Pancreas (tissue), 10 donors: ENCODE results near the gene RBMS3. TPM values are rescaled to one million over a fixed set of nuclear protein-coding genes. Genes with fewer than 3 reads are reported as not detected.

Experiments
- ATAC-seq, 4 donors: fragments of 200-7000 bp; cut with Tn5 transposase; one replicate each; pipeline versions ENCODE4 v1.8.0 to v1.9.1; 2020; ENCODE audit warnings: mild to moderate bottlenecking in 4 of 4, moderate library complexity in 4 of 4
- DNase-seq, 6 donors: peaks; one replicate each; pipeline ENCODE4 v3.0.0-alpha.2; 2020
- FAIRE-seq: peaks from 2 replicates; lab custom pipeline; 2012; peaks lifted over from hg19 to GRCh38; lab: Jason Lieb, UNC
- H3K27ac ChIP-seq, 4 donors: fragments of 200-600 bp; sonication (generic); 1 replicate in 3 of 4; 2 replicates in 1 of 4; pipeline versions ENCODE4 v1.5.0 to v1.8.0; 2020
- H3K27me3 ChIP-seq, 4 donors: fragments of 200-600 bp; one replicate each; pipeline ENCODE4 v1.8.0; 2021
- H3K36me3 ChIP-seq, 3 donors: fragments of 200-600 bp; sonication (generic) in 1 of 3; one replicate each; pipeline versions ENCODE4 v1.5.0 to v1.8.0; 2020 to 2021
- H3K4me1 ChIP-seq, 3 donors: fragments of 200-600 bp; one replicate each; pipeline ENCODE4 v1.8.0; 2021
- H3K4me3 ChIP-seq, 4 donors: fragments of 200-600 bp; sonication (generic) in 2 of 4; one replicate each; pipeline versions ENCODE4 v1.5.0 to v1.8.0; 2020 to 2021
- H3K9me3 ChIP-seq, 4 donors: fragments of 200-600 bp; one replicate each; pipeline ENCODE4 v1.8.0; 2021
- WGBS, 2 donors: extraction: QIAGEN DNeasy Blood & Tissue Kit; methylation state at CpG; one replicate each; pipeline ENCODE4 v1.1.7; 2013; 5-methylcytosine and 5-hydroxymethylcytosine counted together
- intact Hi-C, 3 donors: fragments of 100-400 bp; cut with DNase I; formaldehyde crosslinking; loops; one replicate each; pipeline versions ENCODE4 v1.11.1 to v1.14.2; 2022
- polyA plus RNA-seq, 2 donors: library from polyadenylated mRNA; stranded (reverse); fragments of 200-250 nt; gene quantifications; one replicate each; pipeline ENCODE4 v1.2.3, GENCODE V29; 2013
- total RNA-seq, 6 donors: library from RNA; stranded (reverse); fragmentation: NEBNext Ultra II Directional in 4 of 6; extraction: Animal tissue kit (Norgen Biotek cat#: 25700) in 4 of 6; gene quantifications; one replicate each; pipeline versions ENCODE4 v1.2.1 to v1.2.4, GENCODE V29; 2021 to 2023
- TF ChIP-seq, protein P1 (sequence below), 4 donors: fragments of 200-600 bp; sonication (generic) in 3 of 4; IDR thresholded peaks; one replicate each; pipeline versions ENCODE4 v1.5.0 to v1.8.0; 2021; ENCODE audit warnings: antibody characterized with exemption in 4 of 4
- donor health status: healthy with polysubstance abuse.
- donor health status: DM: no; HTN: no; CAD: no; lungs with moderate emphysema.
- donor health status: DM: no; HTN: no; CAD: no.
- donor health status: control.
- donor health status: control.
- donor health status: Bipolar disorder and iron deficiency.
- donor health status: DM: yes; HTN: yes; CAD: no.
- donor health status: DM: no; HTN: no; CAD: no.
- donor health status: DM: no; HTN: no; CAD: no.
- donor health status: DM: yes; HTN: yes; CAD: no.

RBMS3 gene
- total and polyA plus RNA-seq, 8 donors, result 4.0 to 10.0 (median 6.6) TPM

DNA sequence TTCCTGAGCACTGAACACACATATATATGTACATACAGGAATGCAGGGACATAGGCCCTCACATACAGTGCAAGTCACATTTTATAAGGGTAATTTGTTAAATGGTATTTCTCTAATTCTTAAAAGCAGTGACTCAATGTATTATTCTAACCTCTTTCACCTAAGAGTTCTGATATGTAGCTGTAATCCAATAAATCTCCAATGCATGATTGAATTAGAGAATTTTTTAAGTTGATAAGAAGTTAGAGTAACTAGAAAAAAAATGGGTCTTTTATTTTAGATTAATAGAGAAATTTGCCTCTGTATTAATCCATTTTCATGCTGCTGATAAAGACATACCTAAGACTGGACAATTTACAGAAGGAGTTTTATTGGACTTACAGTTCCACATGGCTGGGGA lies 98.2 kb downstream of the RBMS3 start:
- no peaks in the 10 kb centered on the region for H3K9me3 ChIP-seq
- peaks cover 0 to 2% (median 0%) of the 10 kb centered on the region in 3 donors for H3K4me1 ChIP-seq
- no peak overlapping the region for H3K4me3 ChIP-seq
- TF ChIP-seq, protein P1, sequence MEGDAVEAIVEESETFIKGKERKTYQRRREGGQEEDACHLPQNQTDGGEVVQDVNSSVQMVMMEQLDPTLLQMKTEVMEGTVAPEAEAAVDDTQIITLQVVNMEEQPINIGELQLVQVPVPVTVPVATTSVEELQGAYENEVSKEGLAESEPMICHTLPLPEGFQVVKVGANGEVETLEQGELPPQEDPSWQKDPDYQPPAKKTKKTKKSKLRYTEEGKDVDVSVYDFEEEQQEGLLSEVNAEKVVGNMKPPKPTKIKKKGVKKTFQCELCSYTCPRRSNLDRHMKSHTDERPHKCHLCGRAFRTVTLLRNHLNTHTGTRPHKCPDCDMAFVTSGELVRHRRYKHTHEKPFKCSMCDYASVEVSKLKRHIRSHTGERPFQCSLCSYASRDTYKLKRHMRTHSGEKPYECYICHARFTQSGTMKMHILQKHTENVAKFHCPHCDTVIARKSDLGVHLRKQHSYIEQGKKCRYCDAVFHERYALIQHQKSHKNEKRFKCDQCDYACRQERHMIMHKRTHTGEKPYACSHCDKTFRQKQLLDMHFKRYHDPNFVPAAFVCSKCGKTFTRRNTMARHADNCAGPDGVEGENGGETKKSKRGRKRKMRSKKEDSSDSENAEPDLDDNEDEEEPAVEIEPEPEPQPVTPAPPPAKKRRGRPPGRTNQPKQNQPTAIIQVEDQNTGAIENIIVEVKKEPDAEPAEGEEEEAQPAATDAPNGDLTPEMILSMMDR (IDR thresholded peaks at IDR 0.05), result no peak
- H3K27me3 ChIP-seq, result no peaks in the 10 kb centered on the region
- ATAC-seq (no peak), FAIRE-seq (no peak), DNase-seq (no peak)
- intact Hi-C loops, result no loop called here
- H3K27ac ChIP-seq, result no peak overlapping the region
- H3K36me3 ChIP-seq, result no peaks in the 10 kb centered on the region

GRCh38 chr3:29381595-29381994 lies 100.7 kb downstream of the RBMS3 start:
- FAIRE-seq, result no peak
- no peak overlapping the region for H3K27ac ChIP-seq
- TF ChIP-seq, protein P1 (IDR thresholded peaks at IDR 0.05), result no peak

DNA sequence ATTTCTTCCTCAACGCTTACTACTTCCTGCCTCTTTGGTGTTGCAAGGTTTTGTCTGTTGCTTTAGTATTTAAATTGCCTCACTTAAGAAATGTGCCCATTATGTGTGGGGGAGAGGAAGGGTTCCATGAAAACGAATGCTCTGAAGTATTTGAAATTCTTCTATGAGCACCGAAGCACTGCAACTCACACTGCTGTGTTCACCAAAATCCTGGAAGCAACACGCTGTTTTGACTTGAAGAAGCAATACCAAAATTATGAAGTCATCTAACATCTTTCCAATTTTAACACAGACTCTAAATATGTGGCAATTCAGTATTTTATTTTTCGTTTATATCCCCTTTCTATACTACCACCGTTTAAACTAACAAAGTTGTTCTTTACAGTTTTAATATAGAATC lies 101.5 kb downstream of the RBMS3 start:
- ATAC-seq, result peak in 1 of 4 donors; percentile 37
- peak; percentile 32 for FAIRE-seq

More at GRCh38 chr3:29381595-29381994, 100.7 kb downstream of the RBMS3 start:
- Histone ChIP-seq H3K4me3 (no peak overlapping the region), H3K36me3 (no peaks in the 10 kb centered on the region), H3K4me1 (peaks cover 0 to 2% (median 0%) of the 10 kb centered on the region in 3 donors), H3K9me3 (no peaks in the 10 kb centered on the region), H3K27me3 (no peaks in the 10 kb centered on the region)
- 52 to 57% methylated on average over 1 of the region's 1 CpG for WGBS, 2 donors
- DNase-seq (no peak), ATAC-seq (no peak)
- intact Hi-C loops, result no loop called here

DNA sequence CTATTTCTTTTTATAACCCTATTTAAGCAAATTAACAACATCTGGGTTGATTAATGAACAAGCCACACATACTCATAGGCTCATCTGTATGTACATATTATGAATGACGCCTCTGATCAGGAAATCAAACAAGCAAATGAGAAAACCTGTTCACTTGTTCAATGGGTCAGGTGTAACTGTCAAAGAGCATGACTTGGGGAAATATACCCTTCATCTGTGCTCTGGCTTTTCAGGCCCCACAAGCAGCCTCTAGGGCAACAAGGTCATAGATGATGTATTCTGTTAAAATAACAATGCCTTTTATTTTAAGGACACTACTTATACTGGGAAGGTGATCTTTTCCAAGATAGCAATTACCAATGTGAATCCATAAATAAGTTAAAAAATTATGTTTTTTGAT lies 102.0 kb downstream of the RBMS3 start:
- 70 to 82% methylated on average over 1 of the region's 1 CpG for WGBS, 2 donors
- H3K9me3 ChIP-seq, result no peaks in the 10 kb centered on the region
- DNase-seq (no peak), ATAC-seq (no peak), FAIRE-seq (no peak)
- H3K27ac ChIP-seq, result no peak overlapping the region
- intact Hi-C loops, result no loop called here
- no peaks in the 10 kb centered on the region for H3K27me3 ChIP-seq
- H3K36me3 ChIP-seq, result no peaks in the 10 kb centered on the region
- H3K4me3 ChIP-seq, result no peak overlapping the region
- TF ChIP-seq, protein P1 (IDR thresholded peaks at IDR 0.05), result no peak
- H3K4me1 ChIP-seq, result peaks cover 0 to 2% (median 0%) of the 10 kb centered on the region in 3 donors

More for the DNA sequence above, 101.5 kb downstream of the RBMS3 start:
- 58 to 69% methylated on average over 6 of the region's 6 CpGs for WGBS, 2 donors
- peaks cover 0 to 2% (median 0%) of the 10 kb centered on the region in 3 donors for H3K4me1 ChIP-seq
- no peaks in the 10 kb centered on the region for H3K36me3 ChIP-seq
- TF ChIP-seq, protein P1 (IDR thresholded peaks at IDR 0.05), result no peak
- no peaks in the 10 kb centered on the region for H3K9me3 ChIP-seq
- H3K4me3 ChIP-seq, result no peak overlapping the region
- DNase-seq, result no peak
- no peaks in the 10 kb centered on the region for H3K27me3 ChIP-seq
- no peak overlapping the region for H3K27ac ChIP-seq
- intact Hi-C loops, result no loop called here

GRCh38 chr3:29384640-29385039 lies 103.8 kb downstream of the RBMS3 start:
- TF ChIP-seq, protein P1 (IDR thresholded peaks at IDR 0.05), result no peak
- intact Hi-C loops, result no loop called here
- Histone ChIP-seq H3K36me3 (no peaks in the 10 kb centered on the region), H3K4me1 (peaks cover 0 to 2% (median 0%) of the 10 kb centered on the region in 3 donors), H3K27ac (no peak overlapping the region), H3K9me3 (no peaks in the 10 kb centered on the region), H3K4me3 (no peak overlapping the region), H3K27me3 (no peaks in the 10 kb centered on the region)
- ATAC-seq (peak in 2 of 4 donors; percentile 38 to 67), DNase-seq (no peak), FAIRE-seq (no peak)
- 71 to 74% methylated on average over 6 of the region's 6 CpGs for WGBS, 2 donors
